Heart right ventricle (tissue), 16 donors: ENCODE measurements around the gene UBB. TPM values are rescaled to one million over a fixed set of nuclear protein-coding genes. Genes with fewer than 3 reads are reported as not detected.

Experiments
- ATAC-seq, 8 donors: fragments of 200-7000 bp; cut with Tn5 transposase; one replicate each; pipeline ENCODE4 v1.9.1; 2020; ENCODE audit warnings: mild to moderate bottlenecking in 8 of 8, moderate library complexity in 8 of 8, moderate number of reproducible peaks in 1 of 8
- DNase-seq, 2 donors: peaks; one replicate each; pipeline ENCODE4 v3.0.0-alpha.2; 2020
- H3K27ac ChIP-seq, 10 donors: fragments of 200-600 bp; sonication (generic) in 2 of 10; one replicate each; pipeline versions ENCODE4 v1.5.0 to v1.8.0; 2020 to 2022; ENCODE audit warnings: mild to moderate bottlenecking in 3 of 10
- H3K27me3 ChIP-seq, 7 donors: fragments of 200-600 bp; one replicate each; pipeline ENCODE4 v1.8.0; 2021 to 2022; ENCODE audit warnings: mild to moderate bottlenecking in 2 of 7
- H3K36me3 ChIP-seq, 9 donors: fragments of 200-600 bp; sonication (generic) in 1 of 9; one replicate each; pipeline versions ENCODE4 v1.5.0 to v1.8.0; 2020 to 2022; ENCODE audit warnings: mild to moderate bottlenecking in 2 of 9
- H3K4me1 ChIP-seq, 9 donors: fragments of 200-600 bp; sonication (generic) in 1 of 9; one replicate each; pipeline versions ENCODE4 v1.5.0 to v1.8.0; 2020 to 2022; ENCODE audit warnings: mild to moderate bottlenecking in 4 of 9
- H3K4me3 ChIP-seq, 10 donors: fragments of 200-600 bp; sonication (generic) in 2 of 10; one replicate each; pipeline versions ENCODE4 v1.5.0 to v1.8.0; 2020 to 2022; ENCODE audit warnings: mild to moderate bottlenecking in 7 of 10, moderate library complexity in 2 of 10
- H3K9me3 ChIP-seq, 11 donors: fragments of 200-600 bp in 10 of 11; sonication (generic) in 2 of 11; one replicate each; pipeline versions ENCODE4 v1.5.0 to v1.8.0; 2013 to 2022; ENCODE audit warnings: mild to moderate bottlenecking in 2 of 11, control low read depth in 1 of 11, moderate library complexity in 1 of 11
- CTCF ChIP-seq, 9 donors: fragments of 200-600 bp; sonication (generic) in 2 of 9; IDR thresholded peaks; one replicate each; pipeline versions ENCODE4 v1.5.0 to v1.8.0; 2021 to 2022; ENCODE audit warnings: antibody characterized with exemption in 9 of 9, mild to moderate bottlenecking in 5 of 9, moderate library complexity in 1 of 9
- WGBS, 2 donors: extraction: QIAGEN DNeasy Blood & Tissue Kit; methylation state at CpG; one replicate each; pipeline ENCODE4 v1.1.7; 2013; ENCODE audit warnings: inconsistent platforms in 1 of 2; 5-methylcytosine and 5-hydroxymethylcytosine counted together
- intact Hi-C, 10 donors: fragments of 100-400 bp; cut with DNase I; formaldehyde crosslinking; loops; one replicate each; pipeline versions ENCODE4 v1.11.1 to v1.14.2; 2022
- polyA plus RNA-seq, 2 donors: library from polyadenylated mRNA; stranded (reverse); fragments of 200-250 nt; gene quantifications; one replicate each; pipeline ENCODE4 v1.2.3, GENCODE V29; 2013
- total RNA-seq, 10 donors: library from RNA; stranded (reverse); fragmentation: NEBNext Ultra II Directional in 3 of 10; extraction: Animal tissue kit (Norgen Biotek cat#: 25700) in 3 of 10; gene quantifications; one replicate each; pipeline versions ENCODE4 v1.2.1 to v1.2.4, GENCODE V29; 2021 to 2023
- donor health status: Arrhythmogenic right ventricular cardiomyopathy.
- donor health status: ischemic (EF 13 %, LVEDD 7.1; RV severe dilation, severe dysfunction).
- donor health status: healthy with polysubstance abuse.
- donor health status: DM: no; HTN: yes; CAD: no.
- donor health status: DM: no; HTN: no; CAD: no.
- donor health status: ischemic (EF 25% LVEDD 6.9; RV normal size, moderate dysfunction).
- donor health status: ischemic (EF 25% LVEDD 5.7; RV mildly dilated, moderate dysfunction).
- donor health status: healthy.
- donor health status: DM: yes; HTN: yes; CAD: no.
- donor health status: Ischemic cardiomyopathy.
- donor health status: ischemic (EF 35%, LVEDD 5.7; RV mildly dilated, moderate dysfunction).
- donor health status: nonischemic (EF 11% LVEDD 7.7; RV severe dilation, severe dysfunction).
- donor health status: DM: yes; HTN: yes; CAD: no.
- donor health status: PGD.
- donor health status: ischemic (EF 29% LVEDD 5.4; RV normal size, mild dysfunction).
- donor health status: nonischemic (EF 23%, LVEDD 6.1; RV moderate dilation, normal function).

UBB gene
- total and polyA plus RNA-seq, 12 donors, result 400 to 2,151 (median 1,794) TPM

GRCh38 chr17:16352667-16353316, 28.1 kb upstream of the UBB start:
- 0 to 1% methylated on average over 47 to 75 of the region's 75 CpGs for WGBS, 2 donors
- peaks cover 0 to 19% (median 4%) of the 10 kb centered on the region in 9 donors for H3K36me3 ChIP-seq

GRCh38 chr17:16353317-16354174, 27.3 kb upstream of the UBB start, which contains the start of gene CENPV:
Gene CENPV (minus strand): TSS chr17:16353469. CDS start chr17:16353436, 33 bp downstream.
- peak in 1 of 2 donors; percentile 34 for DNase-seq
- Histone ChIP-seq H3K27ac (peak within 1 kb of the TSS in 2 of 10 donors; percentile 14 to 26), H3K4me3 (peak within 1 kb of the TSS; percentile 32 to 73 (median 66)), H3K4me1 (peaks cover 0 to 18% (median 12%) of the 10 kb centered on the region in 9 donors), H3K36me3 (peaks cover 0 to 13% (median 0%) of the 10 kb centered on the region in 9 donors), H3K27me3 (peaks cover 0 to 16% (median 10%) of the 10 kb centered on the region in 7 donors), H3K9me3 (no peaks in the 10 kb centered on the region)
- TF ChIP-seq CTCF (IDR thresholded peaks at IDR 0.05), result peak in 3 of 9 donors; percentile 14 to 37 (median 31)
- peak; percentile 38 to 87 (median 60) for ATAC-seq
- intact Hi-C loops, result loop anchor here in 1 of 10 donors (2.0 kb wide), 1 partner anchor 67 kb away; no protein-coding TSS in a partner anchor
- WGBS, 2 donors, result 15 to 19% methylated on average over 67 to 83 of the region's 83 CpGs

More at GRCh38 chr17:16352667-16353316, 28.1 kb upstream of the UBB start:
- intact Hi-C loops, result loop anchor here in 1 of 10 donors (2.0 kb wide), 1 partner anchor 66 kb away; no protein-coding TSS in a partner anchor
- ATAC-seq (peak; percentile 44 to 72 (median 50)), DNase-seq (peak in 1 of 2 donors; percentile 25)
- Histone ChIP-seq H3K27ac (peak overlapping the region in 2 of 10 donors; percentile 14 to 26), H3K9me3 (no peaks in the 10 kb centered on the region), H3K4me1 (peaks cover 0 to 18% (median 12%) of the 10 kb centered on the region in 9 donors), H3K4me3 (peak overlapping the region; percentile 32 to 73 (median 66)), H3K27me3 (peaks cover 0 to 16% (median 10%) of the 10 kb centered on the region in 7 donors)
- no peak for TF ChIP-seq CTCF (IDR thresholded peaks at IDR 0.05)

GRCh38 chr17:16354585-16354984, 26.3 kb upstream of the UBB start:
- ATAC-seq, result no peak
- no peak for DNase-seq
- H3K4me1 ChIP-seq, result peaks cover 0 to 18% (median 12%) of the 10 kb centered on the region in 9 donors
- peaks cover 0 to 3% (median 0%) of the 10 kb centered on the region in 9 donors for H3K36me3 ChIP-seq
- H3K4me3 ChIP-seq, result no peak overlapping the region
- H3K9me3 ChIP-seq, result no peaks in the 10 kb centered on the region
- H3K27ac ChIP-seq, result no peak overlapping the region
- intact Hi-C loops, result no loop called here
- TF ChIP-seq CTCF (IDR thresholded peaks at IDR 0.05), result no peak
- 86 to 88% methylated on average over 11 to 14 of the region's 14 CpGs for WGBS, 2 donors
- peaks cover 0 to 17% (median 10%) of the 10 kb centered on the region in 7 donors for H3K27me3 ChIP-seq

- Histone ChIP-seq H3K36me3 (no peaks in the 10 kb centered on the region), H3K9me3 (no peaks in the 10 kb centered on the region), H3K27me3 (peaks cover 0 to 12% (median 0%) of the 10 kb centered on the region in 7 donors), H3K27ac (no peak overlapping the region), H3K4me3 (no peak overlapping the region), H3K4me1 (peaks cover 0 to 4% (median 0%) of the 10 kb centered on the region in 9 donors)
- TF ChIP-seq CTCF (IDR thresholded peaks at IDR 0.05), result no peak
- no peak for DNase-seq
- ATAC-seq, result no peak
- intact Hi-C loops, result no loop called here
Observed at GRCh38 chr17:16358394-16358793, 22.5 kb upstream of the UBB start.
